OCI-LY7 (cell line): ENCODE results near the gene DCC. TPM values are rescaled to one million over a fixed set of nuclear protein-coding genes. Genes with fewer than 3 reads are reported as not detected.

Source experiments
- BruUV-seq: library from RNA; stranded (reverse); fragments of 400-500 nt; replicated peaks from 2 replicates; lab custom pipeline; 2021; lab: Mats Ljungman, UMichigan
- CTCF ChIA-PET: fragments of 300-600 bp; sonication (Branson Sonifier 250); formaldehyde crosslinking; loops from one replicate; lab custom pipeline; 2022; ENCODE audit warnings: antibody characterized with exemption; ENCODE audit not compliant: unreplicated experiment; lab: Charles Lee
- POLR2A ChIA-PET: fragments of 300-600 bp; sonication (Branson Sonifier 250); formaldehyde crosslinking; loops from one replicate; lab custom pipeline; 2022; ENCODE audit warnings: antibody characterized with exemption; lab: Charles Lee
- DNase-seq: peaks from one replicate; pipeline ENCODE4 v3.0.0-alpha.2; 2015; ENCODE audit warnings: low spot score
- H2AFZ ChIP-seq: fragments of 200-600 bp; sonication (generic), shearing (Covaris generic); 2 replicates; pipeline ENCODE4 v1.6.1; 2014; ENCODE audit warnings: mild to moderate bottlenecking, antibody characterized with exemption, low read length, moderate library complexity
- H3K27ac ChIP-seq: fragments of 200-600 bp; sonication (generic); 2 replicates; pipeline ENCODE4 v1.5.1; 2014; ENCODE audit warnings: mixed run types, low read depth, mild to moderate bottlenecking, moderate library complexity, low read length, inconsistent platforms; ENCODE audit not compliant: poor library complexity, severe bottlenecking
- H3K36me3 ChIP-seq: fragments of 200-600 bp; sonication (generic); 2 replicates; pipeline ENCODE4 v1.6.1; 2014; ENCODE audit warnings: mild to moderate bottlenecking, antibody characterized with exemption, low read length, moderate library complexity, mixed read lengths; ENCODE audit not compliant: insufficient read depth
- H3K4me1 ChIP-seq: fragments of 200-600 bp; sonication (generic); 2 replicates; pipeline ENCODE4 v1.5.1; 2014; ENCODE audit warnings: mild to moderate bottlenecking, low read length; ENCODE audit not compliant: insufficient read depth, poor library complexity, severe bottlenecking
- H3K4me2 ChIP-seq: fragments of 200-600 bp; sonication (generic); 2 replicates; pipeline ENCODE4 v1.6.1; 2014; ENCODE audit warnings: mild to moderate bottlenecking, low read length
- H3K4me3 ChIP-seq: fragments of 200-600 bp; sonication (generic); 2 replicates; pipeline ENCODE4 v1.5.1; 2014; ENCODE audit warnings: mild to moderate bottlenecking, low read depth, low read length; ENCODE audit not compliant: poor library complexity, severe bottlenecking
- H3K79me2 ChIP-seq: fragments of 200-600 bp; sonication (generic); 2 replicates; pipeline ENCODE4 v1.6.1; 2016; ENCODE audit warnings: low read depth, mild to moderate bottlenecking, low read length, moderate library complexity, mixed read lengths; ENCODE audit not compliant: insufficient read depth
- H3K9me2 ChIP-seq: fragments of 200-600 bp; sonication (generic); 2 replicates; pipeline ENCODE4 v1.6.1; 2016; ENCODE audit warnings: mild to moderate bottlenecking, low read length, mixed read lengths; ENCODE audit not compliant: insufficient read depth
- H3K9me3 ChIP-seq: fragments of 200-600 bp; sonication (generic); 2 replicates; pipeline ENCODE4 v1.6.1; 2014; ENCODE audit warnings: mild to moderate bottlenecking, mixed run types, low read length, mixed read lengths
- H4K20me1 ChIP-seq: fragments of 200-600 bp; sonication (generic); 2 replicates; pipeline ENCODE4 v1.6.1; 2014; ENCODE audit warnings: mild to moderate bottlenecking, antibody characterized with exemption, low read length, moderate library complexity, mixed read lengths; ENCODE audit not compliant: insufficient read depth
- EZH2phosphoT487 ChIP-seq: fragments of 200-600 bp; sonication (generic); IDR thresholded peaks from 2 replicates; pipeline ENCODE4 v1.6.1; 2018; ENCODE audit warnings: low read depth, borderline replicate concordance, mild to moderate bottlenecking, mixed run types, antibody characterized with exemption, low read length, moderate library complexity, mixed read lengths
- intact Hi-C: fragments of 100-400 bp; cut with micrococcal nuclease; formaldehyde crosslinking; loops from one replicate; pipeline ENCODE4 v1.10.0; 2022; ENCODE audit not compliant: unreplicated experiment
- total RNA-seq, 2 experiments: library from RNA; depleted of rRNA in 1 of 2; stranded (reverse); fragments of >200 nt in 1 of 2; shearing (Covaris generic) in 1 of 2; gene quantifications; 2 replicates each; pipeline ENCODE4 v1.2.3, GENCODE V29; 2014 to 2022
- TF ChIP-seq, protein P1 (sequence below): fragments of 200-600 bp; sonication (generic); conservative IDR thresholded peaks from 2 replicates; pipeline ENCODE4 v1.5.1; 2014; ENCODE audit warnings: mild to moderate bottlenecking, antibody characterized with exemption, low read length, moderate library complexity, mixed read lengths

DCC gene
- total RNA-seq, 2 experiments from 2014 or later: not detected

DNA sequence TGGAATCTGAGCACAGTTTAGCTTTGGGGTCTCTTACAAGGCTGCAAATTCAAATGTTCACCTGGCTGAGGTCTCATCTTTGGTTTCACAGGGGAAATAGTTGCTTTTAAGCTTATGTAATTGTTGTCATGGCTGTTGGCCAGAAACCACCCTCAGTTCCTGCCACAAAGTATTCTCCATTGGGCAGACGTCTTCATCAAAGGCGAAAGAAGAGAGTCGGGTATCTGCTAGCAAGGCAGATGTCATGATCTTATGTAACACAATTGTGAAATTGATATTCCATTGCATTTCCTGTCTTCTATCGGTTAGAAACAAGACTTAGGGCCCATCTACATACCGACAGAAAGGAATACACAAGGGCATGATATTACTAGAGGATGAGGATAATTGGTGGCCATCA is 1068.3 kb downstream of the DCC start:
- H3K9me2 ChIP-seq: no peaks in the 10 kb centered on the region
- BruUV-seq: no TSS peak
- H3K36me3 ChIP-seq: no peaks in the 10 kb centered on the region
- H3K4me2 ChIP-seq: no peak overlapping the region
- H4K20me1 ChIP-seq: no peaks in the 10 kb centered on the region
- H3K79me2 ChIP-seq: no peaks in the 10 kb centered on the region
- no peak overlapping the region for H3K27ac ChIP-seq
- H2AFZ ChIP-seq: no peak overlapping the region
- H3K9me3 ChIP-seq: no peaks in the 10 kb centered on the region
- CTCF ChIA-PET: no interaction called here
- POLR2A ChIA-PET: no interaction called here
- H3K4me1 ChIP-seq: no peaks in the 10 kb centered on the region
- H3K4me3 ChIP-seq: no peak overlapping the region
- intact Hi-C loops: no loop called here
- DNase-seq: no peak
- TF ChIP-seq, protein P1, sequence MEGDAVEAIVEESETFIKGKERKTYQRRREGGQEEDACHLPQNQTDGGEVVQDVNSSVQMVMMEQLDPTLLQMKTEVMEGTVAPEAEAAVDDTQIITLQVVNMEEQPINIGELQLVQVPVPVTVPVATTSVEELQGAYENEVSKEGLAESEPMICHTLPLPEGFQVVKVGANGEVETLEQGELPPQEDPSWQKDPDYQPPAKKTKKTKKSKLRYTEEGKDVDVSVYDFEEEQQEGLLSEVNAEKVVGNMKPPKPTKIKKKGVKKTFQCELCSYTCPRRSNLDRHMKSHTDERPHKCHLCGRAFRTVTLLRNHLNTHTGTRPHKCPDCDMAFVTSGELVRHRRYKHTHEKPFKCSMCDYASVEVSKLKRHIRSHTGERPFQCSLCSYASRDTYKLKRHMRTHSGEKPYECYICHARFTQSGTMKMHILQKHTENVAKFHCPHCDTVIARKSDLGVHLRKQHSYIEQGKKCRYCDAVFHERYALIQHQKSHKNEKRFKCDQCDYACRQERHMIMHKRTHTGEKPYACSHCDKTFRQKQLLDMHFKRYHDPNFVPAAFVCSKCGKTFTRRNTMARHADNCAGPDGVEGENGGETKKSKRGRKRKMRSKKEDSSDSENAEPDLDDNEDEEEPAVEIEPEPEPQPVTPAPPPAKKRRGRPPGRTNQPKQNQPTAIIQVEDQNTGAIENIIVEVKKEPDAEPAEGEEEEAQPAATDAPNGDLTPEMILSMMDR: no peak
- TF ChIP-seq EZH2phosphoT487: no peak

DNA sequence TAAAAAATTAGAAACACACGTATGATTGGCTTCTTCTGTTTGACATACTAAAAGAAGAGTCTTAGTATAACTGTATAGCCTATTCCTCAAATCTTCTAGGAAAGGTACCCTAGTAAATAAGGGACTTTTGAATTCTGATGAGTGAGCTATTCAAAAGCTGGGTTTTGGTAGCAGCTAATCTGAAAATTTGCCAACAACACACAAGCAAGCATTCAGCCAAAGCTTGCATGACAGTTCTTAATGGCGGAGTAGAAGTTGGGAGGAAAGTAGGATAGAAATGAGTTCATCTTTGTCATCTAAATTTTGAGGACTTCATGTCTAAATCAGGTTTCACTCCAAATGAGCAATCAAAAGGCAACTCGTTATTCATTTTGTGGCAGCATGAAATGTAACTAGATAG is 1071.5 kb downstream of the DCC start:
- no peak for TF ChIP-seq EZH2phosphoT487
- TF ChIP-seq, protein P1: no peak
- POLR2A ChIA-PET: interaction anchor here (1.3 kb wide), 1 partner anchor 9 kb away, joined by 3 read pairs; no protein-coding TSS in a partner anchor
- H3K4me3 ChIP-seq: no peak overlapping the region
- H3K4me2 ChIP-seq: no peak overlapping the region
- H3K9me2 ChIP-seq: no peaks in the 10 kb centered on the region
- H3K36me3 ChIP-seq: no peaks in the 10 kb centered on the region
- no peak for DNase-seq
- BruUV-seq: no TSS peak
- no peaks in the 10 kb centered on the region for H4K20me1 ChIP-seq
- no peaks in the 10 kb centered on the region for H3K79me2 ChIP-seq
- H2AFZ ChIP-seq: no peak overlapping the region
- no peaks in the 10 kb centered on the region for H3K4me1 ChIP-seq
- intact Hi-C loops: no loop called here
- no peak overlapping the region for H3K27ac ChIP-seq
- H3K9me3 ChIP-seq: no peaks in the 10 kb centered on the region
- CTCF ChIA-PET: no interaction called here

DNA sequence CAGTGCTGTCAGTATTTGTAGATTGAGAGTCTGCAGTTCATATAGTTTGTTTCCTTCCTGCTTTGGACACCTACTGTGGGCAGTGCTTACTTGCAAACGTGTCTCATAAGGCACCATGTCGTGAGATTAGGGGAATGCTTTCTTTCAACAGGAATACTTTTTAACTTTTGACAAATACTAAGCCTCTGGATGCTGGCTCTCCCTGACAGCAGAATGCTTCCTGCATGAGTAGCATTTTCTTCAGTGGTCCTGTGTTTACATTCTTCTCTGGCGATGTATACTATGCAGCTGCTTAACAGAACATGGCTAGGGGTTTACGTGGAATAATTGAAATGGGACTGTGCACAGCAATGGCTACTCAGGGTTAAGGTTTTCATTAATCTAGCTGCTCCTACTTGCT is 1077.0 kb downstream of the DCC start:
- intact Hi-C loops: no loop called here
- H3K36me3 ChIP-seq: no peaks in the 10 kb centered on the region
- H2AFZ ChIP-seq: no peak overlapping the region
- H3K9me3 ChIP-seq: no peaks in the 10 kb centered on the region
- CTCF ChIA-PET: no interaction called here
- no peak overlapping the region for H3K27ac ChIP-seq
- no peaks in the 10 kb centered on the region for H4K20me1 ChIP-seq
- H3K9me2 ChIP-seq: no peaks in the 10 kb centered on the region
- no peak for DNase-seq
- H3K4me2 ChIP-seq: no peak overlapping the region
- TF ChIP-seq, protein P1: no peak
- no peak for TF ChIP-seq EZH2phosphoT487
- POLR2A ChIA-PET: no interaction called here
- BruUV-seq: no TSS peak
- no peaks in the 10 kb centered on the region for H3K79me2 ChIP-seq
- H3K4me1 ChIP-seq: no peaks in the 10 kb centered on the region
- no peak overlapping the region for H3K4me3 ChIP-seq
